AG09319 (cell line): ENCODE data around the gene FMNL3.

Experiments
- DNase-seq: peaks from one replicate; pipeline ENCODE4 v3.0.0-alpha.2; 2010; ENCODE audit warnings: low read depth; ENCODE audit errors: extremely low read depth
- TF ChIP-seq, protein P1 (sequence below): IDR thresholded peaks from 2 replicates; pipeline ENCODE4 v1.5.1; 2011; ENCODE audit warnings: low read depth, mild to moderate bottlenecking, inconsistent platforms, low read length, moderate library complexity

FMNL3 gene

DNA sequence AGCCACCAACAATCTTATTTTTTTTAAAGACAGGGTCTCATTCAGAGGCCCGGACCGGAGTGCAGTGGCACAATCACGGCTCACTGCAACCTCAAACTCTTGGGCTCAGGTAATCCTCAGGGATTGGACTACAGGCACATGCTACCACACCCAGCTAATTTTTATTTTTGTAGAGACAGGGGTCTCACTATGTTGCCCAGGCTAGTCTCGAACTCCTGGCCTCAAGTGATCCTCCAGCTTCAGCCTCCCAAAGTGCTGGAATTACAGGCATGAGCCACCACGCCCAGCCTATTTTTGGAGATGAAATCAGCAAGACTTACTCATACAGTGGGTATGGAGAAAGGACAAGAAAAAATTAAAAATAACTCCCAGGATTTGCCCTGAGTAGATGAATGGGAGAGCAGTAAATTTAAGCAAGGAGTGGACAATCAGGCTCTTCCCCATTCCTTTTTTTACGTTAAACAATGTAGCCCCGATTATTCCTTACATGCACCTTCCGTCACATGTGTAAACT is 13.2 kb downstream of the FMNL3 start:
- TF ChIP-seq, protein P1, sequence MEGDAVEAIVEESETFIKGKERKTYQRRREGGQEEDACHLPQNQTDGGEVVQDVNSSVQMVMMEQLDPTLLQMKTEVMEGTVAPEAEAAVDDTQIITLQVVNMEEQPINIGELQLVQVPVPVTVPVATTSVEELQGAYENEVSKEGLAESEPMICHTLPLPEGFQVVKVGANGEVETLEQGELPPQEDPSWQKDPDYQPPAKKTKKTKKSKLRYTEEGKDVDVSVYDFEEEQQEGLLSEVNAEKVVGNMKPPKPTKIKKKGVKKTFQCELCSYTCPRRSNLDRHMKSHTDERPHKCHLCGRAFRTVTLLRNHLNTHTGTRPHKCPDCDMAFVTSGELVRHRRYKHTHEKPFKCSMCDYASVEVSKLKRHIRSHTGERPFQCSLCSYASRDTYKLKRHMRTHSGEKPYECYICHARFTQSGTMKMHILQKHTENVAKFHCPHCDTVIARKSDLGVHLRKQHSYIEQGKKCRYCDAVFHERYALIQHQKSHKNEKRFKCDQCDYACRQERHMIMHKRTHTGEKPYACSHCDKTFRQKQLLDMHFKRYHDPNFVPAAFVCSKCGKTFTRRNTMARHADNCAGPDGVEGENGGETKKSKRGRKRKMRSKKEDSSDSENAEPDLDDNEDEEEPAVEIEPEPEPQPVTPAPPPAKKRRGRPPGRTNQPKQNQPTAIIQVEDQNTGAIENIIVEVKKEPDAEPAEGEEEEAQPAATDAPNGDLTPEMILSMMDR = no peak
- DNase-seq = no peak

DNA sequence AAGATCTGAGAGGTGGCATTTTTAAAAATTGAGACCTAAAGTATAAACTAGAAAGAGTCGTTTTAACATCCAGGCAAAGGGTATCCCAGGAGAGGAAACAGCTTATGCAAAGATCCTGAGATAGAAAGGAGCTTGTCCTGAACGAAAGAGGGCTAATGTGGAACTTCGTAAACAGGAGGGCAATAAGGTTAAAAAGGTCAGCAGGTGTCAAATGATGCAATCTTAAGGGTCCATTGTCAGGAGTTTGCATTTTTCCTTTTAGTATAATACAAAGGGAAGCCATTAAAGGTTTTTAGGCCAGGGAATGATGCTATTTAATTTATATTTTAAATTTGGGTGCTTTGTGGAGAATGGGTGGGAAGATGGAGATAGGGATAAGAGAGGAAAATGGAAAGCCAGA is 14.4 kb downstream of the FMNL3 start:
- TF ChIP-seq, protein P1 = no peak
- no peak for DNase-seq

DNA sequence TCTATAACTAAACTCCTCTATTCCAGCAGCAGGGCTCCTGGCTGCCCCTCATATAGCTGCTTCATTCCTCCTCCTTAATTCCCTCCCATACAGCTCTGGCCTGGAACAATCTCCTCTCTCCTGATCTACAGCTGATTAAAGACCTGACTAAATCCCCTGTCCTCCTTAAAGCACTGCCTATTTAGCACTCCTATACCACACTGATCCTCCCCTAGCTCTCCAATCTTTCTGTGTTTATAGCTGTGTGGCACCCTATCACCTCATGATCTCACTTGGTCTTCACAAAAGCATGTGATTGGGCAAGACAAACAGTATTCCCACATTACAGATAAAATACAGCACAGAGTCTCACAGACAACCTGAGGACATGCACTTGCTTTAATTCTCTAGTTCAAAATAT is 17.4 kb downstream of the FMNL3 start:
- no peak for DNase-seq
- TF ChIP-seq, protein P1 = no peak

DNA sequence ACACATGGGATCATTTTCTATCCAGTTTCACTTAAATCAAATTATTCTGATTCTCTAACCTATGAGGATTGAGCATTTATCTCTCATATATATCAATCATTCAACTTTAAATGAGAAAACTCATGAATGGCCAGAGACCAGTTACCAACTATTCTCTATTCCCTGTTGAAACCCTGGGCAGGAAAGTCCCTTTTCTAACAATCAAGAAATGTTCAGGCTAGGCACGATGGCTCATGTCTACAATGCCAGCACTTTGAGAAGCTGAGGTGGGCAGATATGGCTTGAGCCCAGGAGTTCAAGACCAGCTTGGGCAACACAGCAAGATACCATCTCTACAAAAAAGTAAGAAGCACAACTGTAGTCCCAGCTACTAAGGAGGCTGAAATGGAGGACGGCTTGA is 18.0 kb downstream of the FMNL3 start:
- TF ChIP-seq, protein P1 = no peak
- no peak for DNase-seq

DNA sequence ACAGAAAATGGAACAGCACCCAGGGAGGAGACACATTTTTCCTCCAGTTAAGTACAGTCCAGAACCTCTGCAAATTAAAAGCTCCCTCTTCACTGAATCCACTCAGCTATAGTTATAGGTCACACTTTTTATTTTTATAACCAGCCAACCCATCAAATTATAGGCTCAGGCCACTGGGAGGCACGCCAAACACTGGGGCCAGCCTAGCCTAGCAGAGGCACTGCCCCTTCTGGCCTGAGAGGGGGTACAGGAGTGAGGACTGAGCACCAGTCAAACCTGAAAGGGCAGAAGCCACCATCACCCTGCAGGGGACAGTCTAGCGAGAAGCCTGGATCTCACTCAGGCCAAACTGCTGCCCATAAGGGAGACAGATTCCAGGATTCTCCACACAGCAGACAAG is 19.3 kb downstream of the FMNL3 start:
- DNase-seq = no peak

DNA sequence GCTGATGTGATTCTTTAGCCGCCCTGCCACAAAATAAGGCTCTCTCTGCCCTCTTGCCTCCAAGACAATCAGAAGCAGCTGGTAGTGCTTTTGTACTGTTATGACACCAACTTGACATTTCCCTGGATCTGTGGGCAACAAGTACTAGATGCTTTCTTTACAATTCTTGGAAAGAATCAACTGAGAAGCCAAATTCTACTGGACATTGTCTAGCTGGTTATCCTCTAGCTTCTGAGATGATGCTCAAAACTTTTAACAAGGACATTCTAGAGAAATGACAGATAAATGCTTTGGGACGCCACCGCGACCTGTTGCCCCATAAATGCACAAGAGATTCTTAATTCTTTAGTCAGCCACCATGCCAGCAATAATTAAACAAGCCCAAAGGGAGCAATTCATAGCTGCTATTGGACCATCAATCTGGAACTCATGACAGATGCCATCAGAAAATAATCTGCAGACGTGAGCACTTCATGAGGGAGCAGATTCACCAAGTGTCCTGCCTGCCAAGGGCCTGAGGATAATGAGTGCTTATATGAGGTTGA is 22.8 kb downstream of the FMNL3 start:
- DNase-seq = no peak
- TF ChIP-seq, protein P1 = no peak

More for the DNA sequence above, 19.3 kb downstream of the FMNL3 start:
- TF ChIP-seq, protein P1 = no peak

DNA sequence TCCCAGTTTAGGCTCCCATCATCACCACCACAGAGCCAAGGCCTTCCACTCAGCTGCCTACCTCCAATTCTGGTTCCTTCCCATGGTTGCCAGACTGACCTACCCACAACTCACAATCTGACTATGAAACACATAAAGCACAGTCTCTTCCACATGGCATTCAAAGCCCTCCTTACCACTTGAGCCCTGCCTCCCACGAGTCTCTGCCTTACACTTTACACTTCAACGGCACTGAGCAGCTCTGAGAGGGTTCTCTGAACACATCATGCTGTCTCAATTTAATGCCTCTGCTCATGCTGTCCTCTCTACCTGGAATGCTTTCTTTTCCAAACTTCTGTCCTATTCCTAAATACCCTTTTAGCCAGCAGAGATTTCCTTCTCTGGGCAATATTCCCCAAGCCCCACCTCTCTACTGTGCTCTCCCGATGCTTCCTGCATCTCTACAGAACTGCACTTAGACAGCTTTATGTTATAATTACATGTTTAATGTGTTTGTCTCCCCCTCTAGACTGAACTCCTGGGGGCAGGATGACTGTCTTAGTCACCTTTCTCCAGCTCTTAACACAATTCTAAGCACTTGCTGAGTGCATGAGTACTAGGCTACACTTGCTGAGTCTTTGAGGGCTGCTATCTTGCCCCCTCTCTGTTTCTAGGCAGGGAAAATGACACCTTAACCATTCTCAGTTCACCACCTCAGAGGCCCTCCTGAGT is 23.5 kb downstream of the FMNL3 start:
- DNase-seq = no peak
- TF ChIP-seq, protein P1 = no peak
